GM12878 (cell line): ENCODE results near the gene RPS6KA5. TPM values are rescaled to one million over a fixed set of nuclear protein-coding genes. Genes with fewer than 3 reads are reported as not detected.

Experiments used
- CEBPB ChIP-seq, 2 experiments: fragments of 150-350 bp in 1 of 2; IDR thresholded peaks; 2 replicates each; pipeline ENCODE4 v1.6.1; 2012 to 2014; ENCODE audit warnings: low read depth in 2 of 2, low read length in 2 of 2, borderline replicate concordance in 1 of 2, inconsistent platforms in 1 of 2
- NR2C2 ChIP-seq: IDR thresholded peaks from 2 replicates; pipeline ENCODE4 v1.6.1; 2011; ENCODE audit warnings: borderline replicate concordance, low read depth; ENCODE audit not compliant: control insufficient read depth, insufficient read length
- PKNOX1 ChIP-seq: fragments of 450-650 bp; IDR thresholded peaks from 2 replicates; pipeline ENCODE4 v1.6.1; 2016; ENCODE audit warnings: mild to moderate bottlenecking
- SIN3A ChIP-seq: IDR thresholded peaks from 2 replicates; pipeline ENCODE4 v1.6.1; 2012; ENCODE audit warnings: low read depth, low read length, improper control_type of control experiment
- SRF ChIP-seq, 2 experiments: IDR thresholded peaks; 2 replicates each; pipeline ENCODE4 v1.6.1; 2011; ENCODE audit warnings: low read depth in 2 of 2, low read length in 2 of 2, mild to moderate bottlenecking in 1 of 2, moderate library complexity in 1 of 2
- USF2 ChIP-seq: IDR thresholded peaks from 2 replicates; pipeline ENCODE4 v1.6.1; 2011; ENCODE audit warnings: low read depth, low read length, improper control_type of control experiment, borderline replicate concordance
- polyA plus RNA-seq, 11 experiments: library from polyadenylated mRNA; depleted of rRNA in 4 of 11; unstranded in 6 of 11; stranded (reverse) in 5 of 11; fragments of >200 nt; fragmentation: Nextera tagmentation in 4 of 11; fragmentation: Illumina TruSeq in 1 of 11; extraction: Ambion mirVana in 4 of 11; extraction: Trizol in 1 of 11; gene quantifications; 1 replicate in 1 of 11; 2 replicates in 10 of 11; pipeline versions ENCODE4 v1.2.1 to v1.2.3, GENCODE V29; 2011 to 2016; ENCODE audit warnings: inconsistent platforms in 2 of 11, missing spikeins in 2 of 11, low read depth in 1 of 11
- total RNA-seq, 4 experiments: library from RNA; depleted of rRNA in 3 of 4; stranded (reverse); fragments of >200 nt in 3 of 4; fragmentation: Illumina TruSeq in 1 of 4; extraction: Trizol in 1 of 4; gene quantifications; 2 replicates each; pipeline versions ENCODE4 v1.2.1 to v1.2.3, GENCODE V29; 2013 to 2021
- TF ChIP-seq, protein P1 (sequence below): fragments of 450-650 bp; IDR thresholded peaks from 2 replicates; pipeline ENCODE4 v1.6.1; 2014; ENCODE audit warnings: mild to moderate bottlenecking

The RPS6KA5 gene
- total and polyA plus RNA-seq, 10 of the 15 experiments (the other 5 are each of a cell fraction or from before 2014, with no cell fraction given): 1.4 to 7.0 (median 3.7) TPM

DNA sequence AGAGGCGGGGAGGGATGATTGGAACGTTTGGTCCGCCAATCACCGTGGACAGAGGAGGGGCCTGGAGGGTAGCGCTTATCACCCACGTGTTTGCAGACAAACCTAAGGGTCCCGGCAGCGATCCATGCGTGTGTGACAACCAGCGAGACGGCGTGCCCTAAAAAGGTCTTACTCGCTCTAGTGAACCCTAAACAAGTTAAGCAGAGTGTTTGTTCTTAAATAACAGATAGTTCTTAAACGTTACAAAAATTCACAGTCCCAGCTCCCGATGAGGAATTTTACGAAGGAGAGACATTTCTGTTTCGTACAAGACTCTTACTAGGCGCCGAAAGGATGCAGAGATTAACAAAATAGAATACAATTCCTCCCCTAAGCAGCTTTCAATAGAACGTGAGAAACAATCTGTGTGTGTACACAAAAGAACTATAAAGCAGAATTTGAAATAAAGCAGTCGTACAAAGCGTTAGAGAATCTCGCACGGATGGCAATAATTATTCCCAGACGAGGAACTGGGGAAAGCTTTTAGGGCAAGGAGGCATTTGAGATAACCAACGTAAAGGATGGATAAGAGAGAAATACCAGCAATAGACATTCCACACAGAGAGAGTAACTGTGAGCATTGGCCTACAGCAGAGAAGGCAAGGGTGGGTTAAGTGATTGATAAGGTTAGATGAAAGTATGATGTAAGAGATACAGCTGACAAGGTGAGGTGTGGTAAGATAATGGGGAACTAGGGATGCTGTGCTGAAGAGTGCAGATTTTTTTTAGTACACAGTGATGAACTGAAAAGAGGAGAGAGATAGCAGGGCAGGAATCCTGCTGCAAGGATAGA lies 831 bp upstream of the RPS6KA5 start (continued):
- TF ChIP-seq PKNOX1 (peak; percentile 99), NR2C2 (no peak), SIN3A (peak; percentile 84; the same call in 1 of the 2 replicates), SRF (IDR thresholded peaks at IDR 0.05; ENCODE audit: low read depth in 2 of 2, low read length in 2 of 2) (0 out of 4 replicates have a peak, but pooled peaks of 1 of the 2 experiments have one; percentile 39), CEBPB (IDR thresholded peaks at IDR 0.05; ENCODE audit: borderline replicate concordance in 1 of 2, low read depth in 2 of 2, low read length in 2 of 2) (no peak), USF2 (peak; percentile 34; the same call in 1 of the 2 replicates)
- TF ChIP-seq, protein P1, sequence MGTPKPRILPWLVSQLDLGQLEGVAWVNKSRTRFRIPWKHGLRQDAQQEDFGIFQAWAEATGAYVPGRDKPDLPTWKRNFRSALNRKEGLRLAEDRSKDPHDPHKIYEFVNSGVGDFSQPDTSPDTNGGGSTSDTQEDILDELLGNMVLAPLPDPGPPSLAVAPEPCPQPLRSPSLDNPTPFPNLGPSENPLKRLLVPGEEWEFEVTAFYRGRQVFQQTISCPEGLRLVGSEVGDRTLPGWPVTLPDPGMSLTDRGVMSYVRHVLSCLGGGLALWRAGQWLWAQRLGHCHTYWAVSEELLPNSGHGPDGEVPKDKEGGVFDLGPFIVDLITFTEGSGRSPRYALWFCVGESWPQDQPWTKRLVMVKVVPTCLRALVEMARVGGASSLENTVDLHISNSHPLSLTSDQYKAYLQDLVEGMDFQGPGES: no peak; the same call in none of the 2 replicates
